SHP77 treated with DMSO at 0.1 percent for 48 hours (cell line): ENCODE data around the gene SLC49A3.
"Not testable (repeated sequence)": the region's sequence is repeated elsewhere in the genome, so short reads cannot be mapped to it uniquely, and the experiment has no call there.

Source experiments
- DNase-seq: peaks from one replicate; lab custom pipeline; 2025; lab: John Stamatoyannopoulos, UW

The SLC49A3 gene

DNA sequence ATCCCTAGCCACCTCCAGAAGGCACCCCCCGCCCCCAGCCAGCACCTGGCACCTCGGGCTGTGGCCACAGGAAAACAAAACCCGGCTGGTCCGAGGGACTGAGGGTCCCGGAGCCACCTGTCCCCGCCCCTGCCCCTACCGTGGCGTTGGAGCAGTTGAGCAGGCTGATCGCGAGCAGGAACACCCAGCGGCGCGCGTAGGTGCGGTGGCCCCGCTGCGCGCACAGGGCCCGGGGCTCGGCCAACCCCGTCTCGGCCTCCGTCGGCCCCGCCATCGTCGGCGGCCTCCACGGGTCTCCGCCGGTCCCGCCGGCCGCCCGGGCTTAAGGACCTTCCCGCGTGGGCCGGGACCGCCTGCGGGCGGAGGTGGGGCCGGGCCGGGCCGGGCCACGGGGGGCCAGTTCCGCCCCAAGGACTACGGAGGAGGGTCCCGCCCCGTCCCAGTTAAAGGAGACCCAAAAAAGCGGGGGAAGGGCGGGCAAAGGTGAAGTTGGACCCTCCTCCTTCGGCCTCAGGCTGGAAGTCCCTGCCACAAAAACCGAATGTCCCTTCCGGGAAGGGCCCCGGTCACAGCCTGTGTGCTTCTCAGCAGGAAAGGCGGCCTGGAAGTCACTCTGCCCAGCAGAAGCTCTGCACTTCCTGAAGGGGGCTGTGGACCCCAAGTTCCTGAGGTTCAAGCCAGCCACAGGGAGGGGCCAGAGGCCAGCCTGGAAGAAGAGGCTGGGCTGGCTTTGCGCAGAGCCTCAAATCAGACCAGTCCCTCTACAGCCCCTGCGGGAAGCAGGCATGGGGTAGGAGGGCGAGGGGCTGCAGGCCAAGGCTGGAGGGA, at the start of gene SLC49A3:
TSS of gene SLC49A3 (minus strand) at position 298 of the 828 bp plus-strand sequence. CDS start at position 274, 24 bp downstream.
- DNase-seq: no peak

DNA sequence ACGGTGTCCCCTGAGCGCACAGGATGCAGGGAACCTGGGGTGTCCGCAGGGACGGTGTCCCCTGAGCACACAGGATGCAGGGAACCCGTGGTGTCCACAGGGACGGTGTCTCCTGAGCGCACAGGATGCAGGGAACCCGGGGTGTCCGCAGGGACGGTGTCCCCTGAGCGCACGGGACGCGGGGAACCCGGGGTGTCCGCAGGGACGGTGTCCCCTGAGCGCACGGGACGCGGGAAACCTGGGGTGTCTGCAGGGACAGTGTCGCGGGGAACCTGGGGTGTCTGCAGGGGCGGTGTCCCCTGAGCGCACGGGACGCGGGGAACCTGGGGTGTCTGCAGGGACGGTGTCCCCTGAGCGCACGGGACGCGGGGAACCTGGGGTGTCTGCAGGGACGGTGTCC, 47.6 kb upstream of the SLC49A3 start:
- not testable (repeated sequence) for DNase-seq

DNA sequence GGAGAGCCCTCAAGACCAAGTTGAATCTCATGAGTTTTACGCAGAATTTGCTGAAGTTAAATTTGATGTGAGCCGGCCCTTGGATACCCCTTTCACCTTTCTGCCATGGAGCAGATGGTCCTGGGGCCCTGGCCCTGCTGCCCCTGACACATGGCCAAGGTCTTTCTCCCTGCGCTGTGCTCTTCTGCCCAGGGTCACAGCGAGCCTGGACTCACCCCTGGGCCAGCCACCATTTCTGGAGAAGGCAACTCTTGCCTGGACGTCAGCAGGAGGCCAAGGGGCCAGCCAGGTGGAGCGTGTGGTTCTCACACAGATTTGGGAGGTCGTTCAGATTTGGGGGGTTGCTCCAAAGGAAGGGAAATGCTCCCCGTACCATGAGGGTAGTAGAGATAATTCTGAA, 46.6 kb upstream of the SLC49A3 start:
- DNase-seq: no peak

DNA sequence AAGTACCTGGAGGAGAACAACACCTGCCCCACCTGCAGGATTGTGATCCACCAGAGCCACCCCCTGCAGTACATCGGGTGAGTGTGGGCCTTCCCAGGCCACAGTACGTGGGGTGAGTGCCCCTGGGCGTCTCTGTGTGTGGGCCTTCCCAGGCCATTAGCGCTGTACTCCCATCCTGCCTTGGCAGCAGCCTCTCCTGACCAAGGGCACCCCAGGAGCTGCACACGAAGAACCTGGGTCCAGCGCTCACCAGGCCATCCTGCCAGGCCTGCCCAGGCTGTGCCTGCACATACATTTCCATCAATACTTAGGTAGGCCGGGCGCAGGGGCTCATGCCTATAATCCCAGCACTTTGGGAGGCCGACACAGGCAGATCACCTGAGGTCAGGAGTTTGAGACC, 46.0 kb upstream of the SLC49A3 start:
- no peak for DNase-seq

DNA sequence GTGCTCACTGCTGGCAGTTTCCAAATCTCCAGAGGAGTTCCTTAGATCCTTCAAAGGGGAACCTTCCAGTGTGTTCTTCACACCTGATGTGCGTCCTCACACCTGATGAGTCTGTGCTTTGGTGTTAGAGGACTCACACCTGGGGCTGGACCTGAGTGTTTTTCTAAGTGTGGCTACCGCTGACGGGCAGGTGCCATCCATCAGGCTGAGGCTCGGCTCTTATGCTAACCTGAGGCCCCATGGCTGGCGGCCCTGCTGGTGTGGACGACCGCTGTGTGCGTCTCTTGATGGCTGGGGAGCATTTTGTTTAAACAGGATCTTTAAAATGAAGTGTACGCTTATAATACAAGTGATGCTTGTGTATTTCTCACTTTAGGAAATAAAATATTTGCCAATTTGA, 45.1 kb upstream of the SLC49A3 start:
- DNase-seq: no peak

DNA sequence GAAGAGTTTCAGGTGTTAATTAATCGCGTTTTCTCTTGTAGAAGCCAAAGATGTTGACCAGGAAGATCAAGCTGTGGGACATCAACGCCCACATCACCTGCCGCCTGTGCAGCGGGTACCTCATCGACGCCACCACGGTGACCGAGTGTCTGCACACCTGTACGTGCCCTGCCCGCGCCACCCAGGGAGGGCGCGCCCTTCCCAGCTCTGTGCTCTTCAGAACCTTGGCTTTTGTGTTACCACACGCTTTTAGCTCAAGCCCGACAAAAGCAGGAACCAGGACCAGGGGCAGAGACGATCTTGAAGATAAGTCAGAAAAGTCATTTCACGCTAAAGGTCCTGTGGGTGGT, 44.7 kb upstream of the SLC49A3 start:
- no peak for DNase-seq

DNA sequence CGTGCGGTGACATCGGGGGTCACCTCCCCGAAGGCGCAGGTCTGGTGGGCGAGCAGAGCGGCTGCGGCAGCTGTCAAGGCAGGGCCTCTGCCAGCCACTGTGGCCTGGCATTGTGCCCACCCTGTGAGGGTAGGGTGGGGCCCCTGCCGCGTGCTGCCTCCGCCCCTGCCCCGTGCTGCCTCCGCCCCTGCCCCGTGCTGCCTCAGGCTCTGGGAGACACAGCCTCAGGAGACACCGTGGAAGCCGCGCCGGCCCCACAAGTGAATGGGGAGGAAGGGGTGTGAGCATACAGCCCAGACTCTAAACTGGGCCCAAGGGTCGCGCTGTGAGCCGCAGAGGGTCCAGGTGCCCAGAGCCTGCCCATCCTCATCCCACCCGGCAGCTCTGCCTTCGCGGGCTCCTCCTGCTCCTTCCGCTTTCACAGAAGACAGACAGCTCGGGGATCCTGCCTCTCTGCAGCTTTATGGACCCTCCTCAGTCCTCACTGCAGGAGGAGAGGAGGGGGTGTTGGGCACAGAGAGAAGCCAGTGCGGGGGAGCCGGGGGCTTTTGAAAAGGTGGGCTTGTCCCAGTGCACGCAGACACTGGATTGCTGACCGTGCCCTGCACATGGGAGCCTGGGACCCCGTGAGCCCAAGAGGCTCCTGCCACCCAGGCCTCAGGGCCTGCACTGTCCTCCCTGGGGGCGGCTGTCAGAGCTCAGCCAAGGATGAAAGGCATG, 44.1 kb upstream of the SLC49A3 start:
- no peak for DNase-seq

DNA sequence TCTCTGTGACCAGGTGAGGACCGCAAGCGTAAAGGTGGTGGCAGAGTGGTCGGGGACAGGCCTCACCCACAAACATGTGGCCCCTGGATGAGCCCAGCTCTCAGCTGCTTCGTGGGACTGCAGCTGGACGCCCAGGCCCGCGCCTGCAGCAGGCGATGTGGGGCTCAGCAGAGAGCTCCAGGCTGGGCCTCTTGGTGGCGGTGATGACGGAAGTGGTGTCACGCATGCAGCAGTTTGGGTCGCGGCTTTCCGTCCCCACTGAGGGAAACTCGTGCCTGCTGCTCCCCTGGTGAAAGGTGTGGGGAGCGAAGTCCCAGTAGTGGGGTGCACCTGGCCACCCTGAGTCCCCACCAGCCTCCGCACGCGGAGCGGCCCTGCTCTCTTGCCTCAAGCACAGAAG, 43.5 kb upstream of the SLC49A3 start:
- no peak for DNase-seq

DNA sequence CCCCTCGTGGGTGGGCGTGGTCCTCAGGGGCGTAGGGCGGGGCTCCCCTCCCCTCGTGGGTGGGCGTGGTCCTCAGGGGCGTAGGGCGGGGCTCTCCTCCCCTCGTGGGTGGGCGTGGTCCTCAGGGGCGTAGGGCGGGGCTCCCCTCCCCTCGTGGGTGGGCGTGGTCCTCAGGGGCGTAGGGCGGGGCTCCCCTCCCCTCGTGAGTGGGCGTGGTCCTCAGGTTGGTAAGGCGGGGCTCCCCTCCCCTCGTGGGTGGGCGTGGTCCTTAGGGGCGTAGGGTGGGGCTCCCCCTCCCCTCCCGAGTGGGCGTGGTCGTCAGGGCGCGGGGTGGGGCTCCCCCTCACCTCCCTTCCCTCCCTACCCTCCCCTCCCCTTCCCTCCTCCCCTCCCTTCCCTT, 43.0 kb upstream of the SLC49A3 start:
- DNase-seq: not testable (repeated sequence)

DNA sequence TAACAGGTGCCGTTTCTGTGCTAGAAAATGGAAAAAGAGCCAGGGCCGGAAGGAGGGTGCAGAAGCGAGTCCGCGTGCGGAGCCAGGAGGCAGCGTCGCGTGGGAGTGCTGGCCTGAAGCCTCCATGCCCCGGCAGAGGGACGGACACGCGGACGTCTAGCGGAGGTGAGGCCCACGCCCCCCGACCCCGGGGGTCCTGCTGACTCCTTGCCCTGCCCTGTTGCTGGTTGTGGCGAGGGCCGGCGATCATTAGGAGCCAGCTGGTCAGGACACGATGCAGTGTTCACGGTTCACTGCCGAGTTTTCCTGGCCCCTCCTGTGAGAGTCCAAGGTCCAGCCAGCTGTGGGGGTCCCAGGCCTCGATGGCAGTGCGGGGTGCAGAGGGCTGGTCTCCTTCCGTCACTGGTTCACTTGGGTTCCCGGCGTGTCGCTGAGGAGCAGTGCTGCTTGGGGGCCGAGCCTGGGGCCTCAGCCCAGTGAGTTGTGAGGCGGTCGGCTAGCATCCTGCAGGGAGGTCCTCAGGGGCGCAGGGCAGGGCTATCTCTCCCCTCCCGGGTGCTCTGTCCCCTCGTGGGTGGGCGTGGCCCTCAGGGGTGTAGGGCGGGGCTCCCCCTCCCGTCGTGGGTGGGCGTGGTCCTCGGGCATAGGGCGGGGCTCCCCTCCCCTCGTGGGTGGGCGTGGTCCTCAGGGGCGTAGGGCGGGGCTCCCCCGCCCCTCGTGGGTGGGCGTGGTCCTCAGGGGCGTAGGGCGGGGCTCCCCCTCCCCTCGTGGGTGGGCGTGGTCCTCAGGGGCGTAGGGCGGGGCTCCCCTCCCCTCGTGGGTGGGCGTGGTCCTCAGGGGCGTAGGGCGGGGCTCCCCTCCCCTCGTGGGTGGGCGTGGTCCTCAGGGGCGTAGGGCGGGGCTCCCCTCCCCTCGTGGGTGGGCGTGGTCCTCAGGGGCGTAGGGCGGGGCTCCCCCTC, 42.3 kb upstream of the SLC49A3 start:
- DNase-seq: not testable (repeated sequence)

DNA sequence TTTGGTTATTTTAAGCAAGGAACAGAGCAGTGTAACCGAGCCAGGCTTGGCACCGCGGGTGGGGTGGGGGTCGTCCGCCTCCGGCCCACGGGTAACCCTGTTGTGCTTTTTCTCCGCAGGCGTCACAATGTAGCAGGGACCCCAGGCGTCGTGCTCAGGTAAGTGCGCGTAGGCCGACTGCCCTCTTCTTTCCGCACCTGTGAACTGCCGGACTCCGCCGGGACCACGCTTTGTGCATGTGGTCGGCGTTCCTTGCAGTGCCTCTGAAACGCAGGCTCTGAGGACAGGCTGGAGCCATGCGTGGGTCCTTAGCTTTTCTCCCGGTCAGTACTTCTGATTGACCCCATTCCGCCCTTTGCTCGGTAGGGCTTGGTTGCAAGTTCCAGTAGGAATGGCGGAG, 41.6 kb upstream of the SLC49A3 start:
- no peak for DNase-seq

DNA sequence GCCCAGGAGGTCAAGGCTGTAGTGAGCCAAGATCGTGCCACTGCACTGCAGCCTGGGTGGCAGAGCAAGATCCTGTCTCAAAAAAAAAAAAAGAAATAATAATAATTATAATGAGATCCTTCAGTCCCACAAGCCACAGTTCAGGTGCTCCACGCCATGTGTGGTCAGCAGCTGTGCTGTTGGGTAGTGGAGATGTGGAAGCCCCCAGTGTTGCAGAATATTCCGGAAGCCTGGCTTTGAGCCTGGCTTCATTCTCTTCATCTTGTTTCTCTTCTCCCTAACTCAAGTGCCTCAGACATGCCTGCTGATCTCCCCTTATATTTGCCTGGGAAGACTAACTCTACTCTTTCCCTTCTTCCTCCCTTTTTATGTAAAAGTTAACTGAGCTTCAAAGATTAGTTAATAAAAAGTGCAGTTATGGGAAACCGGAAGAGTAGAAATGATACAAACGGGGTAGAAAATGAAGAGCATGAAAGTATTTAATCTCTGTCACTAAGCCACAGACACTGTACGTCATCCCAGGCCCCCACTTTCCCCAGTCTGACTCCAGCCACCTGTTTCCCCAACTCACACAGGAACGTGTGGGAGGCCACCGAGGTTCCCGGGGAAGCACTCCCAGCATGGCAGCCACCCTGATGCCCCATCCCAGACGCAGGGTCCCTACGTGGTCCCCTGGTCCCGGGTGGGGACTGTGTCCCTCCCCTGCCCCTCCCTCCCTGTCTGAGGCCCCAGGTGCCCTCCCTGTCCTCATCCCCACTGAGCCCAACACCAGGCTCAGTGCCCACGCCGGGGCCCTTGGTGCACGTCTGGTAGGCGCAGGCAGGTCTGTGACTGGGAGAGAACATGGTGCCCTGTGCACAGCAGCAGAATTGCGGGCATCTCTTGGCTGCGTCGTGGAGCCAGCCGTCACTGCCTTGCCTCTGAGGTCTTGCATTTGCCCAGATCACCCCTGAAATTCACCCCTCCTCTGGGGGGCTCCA, 40.7 kb upstream of the SLC49A3 start:
- no peak for DNase-seq

DNA sequence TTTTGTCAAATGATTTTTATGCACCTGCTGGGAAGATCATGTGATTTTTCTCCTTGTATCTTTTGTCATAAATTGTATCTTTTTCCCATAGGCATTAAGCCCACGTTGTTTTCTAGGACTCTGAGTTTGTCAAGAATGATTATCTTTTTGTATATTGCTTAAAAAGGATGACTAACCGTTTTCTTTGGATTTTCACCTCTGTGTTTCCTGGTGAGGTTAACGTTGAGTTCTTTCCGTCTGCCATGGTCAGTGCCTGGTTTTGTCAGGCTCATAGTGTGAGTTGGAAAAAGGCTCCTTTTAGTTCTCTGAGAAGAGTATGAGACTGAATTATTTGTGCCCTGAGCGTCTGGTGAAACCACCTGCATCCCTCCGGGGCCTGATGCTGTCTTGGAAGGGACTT, 38.6 kb upstream of the SLC49A3 start:
- no peak for DNase-seq

DNA sequence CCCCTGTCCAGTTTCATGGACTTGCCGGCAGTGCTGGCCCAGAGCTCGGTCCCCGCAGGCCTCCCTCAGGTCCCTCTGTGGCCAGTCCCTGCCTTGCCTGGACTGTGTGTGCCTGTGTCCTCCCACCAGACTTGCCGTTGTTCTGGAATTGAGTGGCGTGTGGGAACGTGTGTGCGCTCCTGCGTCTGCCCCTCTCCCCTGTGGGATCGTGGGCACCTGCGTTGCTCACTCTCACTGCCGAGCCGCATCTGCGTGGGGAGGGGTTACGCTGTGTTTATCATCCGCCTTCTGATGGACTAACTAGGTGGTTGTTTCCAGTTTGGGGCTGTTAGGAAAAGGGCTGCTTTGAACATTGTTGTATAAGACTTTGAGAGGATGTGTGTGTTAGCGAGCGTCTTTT, 37.9 kb upstream of the SLC49A3 start:
- no peak for DNase-seq

DNA sequence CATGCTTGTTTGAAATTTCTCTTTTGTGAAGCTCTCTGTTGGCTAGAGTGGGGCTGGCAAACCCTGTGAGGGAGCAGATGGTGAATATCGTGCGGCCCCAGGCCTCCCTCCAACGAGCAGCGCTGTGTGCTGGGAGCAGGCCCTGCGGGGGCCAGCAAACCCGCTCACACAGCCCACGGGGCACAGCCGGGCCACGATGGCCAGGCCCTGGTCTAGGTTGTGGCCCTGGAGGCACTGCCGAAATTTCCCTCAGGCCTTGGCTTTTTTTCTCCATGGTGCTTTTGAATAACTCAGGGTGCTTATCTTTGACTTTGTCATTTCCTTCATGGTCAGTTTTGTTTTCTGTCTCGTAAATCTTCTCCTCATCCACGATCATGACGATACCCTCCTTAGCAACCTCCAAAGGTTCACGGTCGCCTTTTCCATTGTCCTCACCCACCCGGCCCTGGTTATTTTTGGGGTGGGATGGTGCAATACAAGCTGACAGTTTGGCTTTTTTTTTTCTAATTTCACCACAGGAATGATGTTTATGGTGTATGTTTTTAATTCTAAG, 37.4 kb upstream of the SLC49A3 start:
- DNase-seq: no peak

DNA sequence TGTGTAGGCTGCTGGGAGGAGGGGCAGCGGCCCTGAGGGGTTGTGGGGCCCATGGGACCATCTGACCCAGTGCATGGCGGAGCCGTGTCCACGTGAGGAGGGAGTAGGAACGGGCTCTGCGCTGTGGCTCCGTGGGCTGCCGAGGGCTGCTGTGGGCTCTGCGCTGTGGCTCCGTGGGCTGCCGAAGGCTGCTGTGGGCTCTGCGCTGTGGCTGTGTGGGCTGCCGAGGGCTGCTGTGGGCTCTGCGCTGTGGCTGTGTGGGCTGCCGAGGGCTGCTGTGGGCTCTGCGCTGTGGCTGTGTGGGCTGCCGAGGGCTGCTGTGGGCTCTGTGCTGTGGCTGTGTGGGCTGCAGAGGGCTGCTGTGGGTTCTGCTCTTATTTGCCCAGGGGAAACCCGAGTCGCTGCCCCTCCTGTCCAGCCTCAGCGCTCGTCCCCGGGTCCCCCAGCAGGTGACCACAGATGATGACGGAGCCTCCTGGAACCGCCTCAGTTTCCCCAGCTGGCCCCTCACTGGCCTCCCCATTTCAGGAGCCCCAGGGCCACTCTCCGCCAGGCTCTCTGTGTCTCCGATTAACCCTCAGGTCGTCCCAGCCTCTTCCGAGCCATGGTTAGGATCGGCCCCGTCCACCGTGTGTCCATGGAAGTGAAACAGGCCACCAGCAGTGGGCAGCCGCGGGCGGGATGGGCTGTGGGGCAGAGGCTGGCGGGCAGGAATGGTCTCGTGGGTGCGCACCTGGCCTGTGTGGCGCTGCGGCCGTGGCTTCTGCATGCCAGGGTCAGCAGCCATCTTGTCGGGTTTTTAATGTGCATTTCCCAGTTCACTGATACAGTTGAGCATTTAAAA, 36.7 kb upstream of the SLC49A3 start:
- no peak for DNase-seq

DNA sequence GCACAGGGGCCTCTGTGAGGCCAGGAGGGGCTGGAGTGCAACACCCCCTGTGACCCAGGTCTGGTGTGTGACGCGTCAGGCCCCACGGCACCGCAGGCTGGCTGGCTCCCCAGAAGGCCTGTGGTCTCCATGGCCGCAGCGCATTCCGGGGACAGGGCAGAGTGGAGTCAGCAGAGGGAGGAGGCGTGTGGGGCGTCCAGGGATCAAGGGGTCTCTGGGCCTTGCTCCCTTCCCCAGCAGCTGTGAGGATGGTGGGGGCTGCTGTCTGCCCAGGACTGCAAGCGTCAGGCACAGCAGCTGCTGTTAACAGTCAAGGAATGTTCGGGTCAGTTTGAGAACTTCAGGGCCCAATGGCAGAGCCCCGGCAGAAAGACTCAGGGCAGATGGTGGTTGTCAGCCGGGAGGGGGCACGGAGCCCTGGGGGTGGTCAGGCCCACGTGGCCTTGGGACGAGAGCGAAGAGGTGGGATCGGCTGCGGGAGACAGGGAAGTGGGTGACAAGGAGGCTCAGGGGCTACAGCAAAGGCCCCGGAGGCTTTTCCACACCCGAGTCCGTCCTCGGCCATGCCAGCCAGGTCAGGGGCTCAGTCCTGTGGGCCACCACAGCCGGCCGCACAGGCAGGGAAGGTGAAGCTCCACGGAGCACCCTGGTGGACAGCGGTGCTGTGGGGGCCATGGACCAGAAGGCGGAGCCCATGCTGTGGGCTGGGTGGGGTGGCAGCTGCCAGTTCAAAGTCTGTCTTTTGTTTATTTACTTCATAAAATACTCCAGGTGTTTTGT, 35.0 kb upstream of the SLC49A3 start:
- DNase-seq: no peak

DNA sequence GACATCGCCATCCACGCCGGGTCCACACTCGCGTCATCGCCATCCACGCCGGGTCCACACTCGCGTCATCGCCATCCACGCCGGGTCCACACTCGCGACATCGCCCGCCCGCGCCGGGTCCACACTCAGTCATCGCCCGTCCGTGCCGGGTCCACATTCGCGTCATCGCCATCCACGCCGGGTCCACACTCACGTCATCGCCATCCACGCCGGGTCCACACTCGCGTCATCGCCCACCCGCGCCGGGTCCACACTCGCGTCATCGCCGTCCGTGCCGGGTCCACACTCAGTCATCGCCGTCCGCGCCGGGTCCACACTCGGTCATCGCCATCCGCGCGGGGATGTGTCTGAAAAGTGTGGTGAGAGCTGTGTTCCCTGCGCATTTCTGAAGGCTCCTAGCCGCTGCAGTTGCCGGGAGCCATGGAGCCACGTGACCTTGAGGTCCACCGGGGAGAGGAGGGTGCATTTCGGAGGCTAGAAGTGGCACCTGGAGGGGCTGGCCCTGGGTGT, 34.0 kb upstream of the SLC49A3 start:
- DNase-seq: no peak

DNA sequence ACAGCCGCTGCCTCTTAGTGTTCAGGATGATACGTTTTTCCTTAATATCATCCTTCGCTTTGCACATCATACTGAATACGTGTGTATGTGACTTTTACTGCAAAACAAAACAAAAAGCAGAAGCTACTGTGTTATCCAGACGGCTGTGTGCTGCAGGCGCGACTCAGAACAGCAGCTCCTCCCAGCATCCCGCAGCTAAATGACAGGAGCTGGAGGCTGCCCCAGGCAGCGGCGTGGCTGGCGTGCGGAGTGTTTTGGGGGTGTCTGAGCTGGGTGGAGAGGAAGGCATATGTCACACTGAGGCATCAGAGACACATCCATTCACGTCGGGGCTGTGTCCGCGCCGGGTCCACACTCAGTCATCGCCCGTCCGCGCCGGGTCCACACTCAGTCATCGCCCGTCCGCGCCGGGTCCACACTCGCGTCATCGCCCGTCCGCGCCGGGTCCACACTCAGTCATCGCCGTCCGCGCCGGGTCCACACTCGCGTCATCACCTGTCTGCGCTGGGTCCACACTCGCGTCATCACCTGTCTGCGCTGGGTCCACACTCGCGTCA, 33.3 kb upstream of the SLC49A3 start:
- no peak for DNase-seq
